ENCODE measurements around the gene TNFRSF25.

Gene TNFRSF25

GRCh38 chr1:6500544-6501278, 34.7 kb upstream of the TNFRSF25 start:
- H3K27ac ChIP-seq (ENCODE audit: low read depth, low read length): no peak overlapping the region
- H3K4me3 ChIP-seq (ENCODE audit: low read length): no peak overlapping the region
- peaks cover 26% of the 10 kb centered on the region for H3K27me3 ChIP-seq (ENCODE audit: insufficient read depth, low read length)
- WGBS: 90% methylated on average over 27 of the region's 27 CpGs
- H3K36me3 ChIP-seq (ENCODE audit: insufficient read depth, low read length): no peaks in the 10 kb centered on the region
- no peaks in the 10 kb centered on the region for H3K9me3 ChIP-seq (ENCODE audit: insufficient read depth, low read depth, low read length)
- H3K4me1 ChIP-seq (ENCODE audit: insufficient read depth, low read length): peaks cover 10% of the 10 kb centered on the region; the same call in 1 of the 2 replicates
- H3K9ac ChIP-seq (ENCODE audit: low read depth, low read length): no peak overlapping the region

- Histone ChIP-seq H3K27me3 (ENCODE audit: insufficient read depth, low read length) (peaks cover 29% of the 10 kb centered on the region), H3K27ac (ENCODE audit: low read depth, low read length) (no peak overlapping the region), H3K4me3 (ENCODE audit: low read length) (no peak overlapping the region), H3K36me3 (ENCODE audit: insufficient read depth, low read length) (no peaks in the 10 kb centered on the region), H3K4me1 (ENCODE audit: insufficient read depth, low read length) (peaks cover 14% of the 10 kb centered on the region; the same call in 1 of the 2 replicates), H3K9ac (ENCODE audit: low read depth, low read length) (no peak overlapping the region), H3K9me3 (ENCODE audit: insufficient read depth, low read depth, low read length) (no peaks in the 10 kb centered on the region)
- WGBS: 81% methylated on average over 4 of the region's 4 CpGs
These were observed 33.3 kb upstream of the TNFRSF25 start for GRCh38 chr1:6499296-6499695.

GRCh38 chr1:6498576-6499111, 32.7 kb upstream of the TNFRSF25 start:
- no peaks in the 10 kb centered on the region for H3K36me3 ChIP-seq (ENCODE audit: insufficient read depth, low read length)
- no peak overlapping the region for H3K27ac ChIP-seq (ENCODE audit: low read depth, low read length)
- no peak overlapping the region for H3K9ac ChIP-seq (ENCODE audit: low read depth, low read length)
- H3K4me3 ChIP-seq (ENCODE audit: low read length): no peak overlapping the region
- peaks cover 14% of the 10 kb centered on the region; the same call in 1 of the 2 replicates for H3K4me1 ChIP-seq (ENCODE audit: insufficient read depth, low read length)
- WGBS: 84% methylated on average over 13 of the region's 13 CpGs
- H3K27me3 ChIP-seq (ENCODE audit: insufficient read depth, low read length): peaks cover 29% of the 10 kb centered on the region
- H3K9me3 ChIP-seq (ENCODE audit: insufficient read depth, low read depth, low read length): no peaks in the 10 kb centered on the region

GRCh38 chr1:6497867-6498575, 32.0 kb upstream of the TNFRSF25 start:
- 49% methylated on average over 18 of the region's 20 CpGs for WGBS
- H3K27me3 ChIP-seq (ENCODE audit: insufficient read depth, low read length): peaks cover 29% of the 10 kb centered on the region
- H3K9me3 ChIP-seq (ENCODE audit: insufficient read depth, low read depth, low read length): no peaks in the 10 kb centered on the region
- H3K4me3 ChIP-seq (ENCODE audit: low read length): peak overlapping the region; percentile 70
- no peak overlapping the region for H3K27ac ChIP-seq (ENCODE audit: low read depth, low read length)
- no peaks in the 10 kb centered on the region for H3K36me3 ChIP-seq (ENCODE audit: insufficient read depth, low read length)
- no peak overlapping the region for H3K9ac ChIP-seq (ENCODE audit: low read depth, low read length)
- H3K4me1 ChIP-seq (ENCODE audit: insufficient read depth, low read length): peaks cover 14% of the 10 kb centered on the region; the same call in 1 of the 2 replicates

GRCh38 chr1:6497215-6497866, 31.4 kb upstream of the TNFRSF25 start:
- no peak overlapping the region for H3K9ac ChIP-seq (ENCODE audit: low read depth, low read length)
- H3K9me3 ChIP-seq (ENCODE audit: insufficient read depth, low read depth, low read length): no peaks in the 10 kb centered on the region
- H3K4me1 ChIP-seq (ENCODE audit: insufficient read depth, low read length): peaks cover 14% of the 10 kb centered on the region; the same call in 1 of the 2 replicates
- H3K4me3 ChIP-seq (ENCODE audit: low read length): peak overlapping the region; percentile 70
- under 1% methylated on average over 74 of the region's 74 CpGs for WGBS
- H3K36me3 ChIP-seq (ENCODE audit: insufficient read depth, low read length): no peaks in the 10 kb centered on the region
- H3K27me3 ChIP-seq (ENCODE audit: insufficient read depth, low read length): peaks cover 29% of the 10 kb centered on the region
- no peak overlapping the region for H3K27ac ChIP-seq (ENCODE audit: low read depth, low read length)

- no peak overlapping the region for H3K27ac ChIP-seq (ENCODE audit: low read depth, low read length)
- H3K4me3 ChIP-seq (ENCODE audit: low read length): peak overlapping the region; percentile 56
- H3K9ac ChIP-seq (ENCODE audit: low read depth, low read length): 0 out of 2 replicates have a peak overlapping the region, but pooled peaks have one; percentile 40
- peaks cover 29% of the 10 kb centered on the region for H3K27me3 ChIP-seq (ENCODE audit: insufficient read depth, low read length)
- H3K36me3 ChIP-seq (ENCODE audit: insufficient read depth, low read length): no peaks in the 10 kb centered on the region
- no peaks in the 10 kb centered on the region for H3K9me3 ChIP-seq (ENCODE audit: insufficient read depth, low read depth, low read length)
- 3% methylated on average over 21 of the region's 21 CpGs for WGBS
- H3K4me1 ChIP-seq (ENCODE audit: insufficient read depth, low read length): peaks cover 16% of the 10 kb centered on the region
These were observed 30.9 kb upstream of the TNFRSF25 start for GRCh38 chr1:6496890-6497214.

- Histone ChIP-seq H3K4me3 (ENCODE audit: low read length) (peak overlapping the region; percentile 56), H3K4me1 (ENCODE audit: insufficient read depth, low read length) (peaks cover 21% of the 10 kb centered on the region), H3K36me3 (ENCODE audit: insufficient read depth, low read length) (no peaks in the 10 kb centered on the region), H3K27me3 (ENCODE audit: insufficient read depth, low read length) (peaks cover 29% of the 10 kb centered on the region), H3K9me3 (ENCODE audit: insufficient read depth, low read depth, low read length) (no peaks in the 10 kb centered on the region), H3K27ac (ENCODE audit: low read depth, low read length) (no peak overlapping the region), H3K9ac (ENCODE audit: low read depth, low read length) (no peak overlapping the region)
- WGBS: 7% methylated on average over 13 of the region's 13 CpGs
These were observed 30.4 kb upstream of the TNFRSF25 start for GRCh38 chr1:6496365-6496721.

GRCh38 chr1:6495540-6496364, 29.8 kb upstream of the TNFRSF25 start:
- peaks cover 29% of the 10 kb centered on the region for H3K27me3 ChIP-seq (ENCODE audit: insufficient read depth, low read length)
- WGBS: 61% methylated on average over 14 of the region's 14 CpGs
- no peaks in the 10 kb centered on the region for H3K9me3 ChIP-seq (ENCODE audit: insufficient read depth, low read depth, low read length)
- H3K36me3 ChIP-seq (ENCODE audit: insufficient read depth, low read length): no peaks in the 10 kb centered on the region
- H3K4me3 ChIP-seq (ENCODE audit: low read length): peak overlapping the region; percentile 56; the same call in 1 of the 2 replicates
- no peak overlapping the region for H3K9ac ChIP-seq (ENCODE audit: low read depth, low read length)
- H3K27ac ChIP-seq (ENCODE audit: low read depth, low read length): no peak overlapping the region
- peaks cover 25% of the 10 kb centered on the region for H3K4me1 ChIP-seq (ENCODE audit: insufficient read depth, low read length)

- Histone ChIP-seq H3K4me1 (ENCODE audit: insufficient read depth, low read length) (peaks cover 25% of the 10 kb centered on the region), H3K36me3 (ENCODE audit: insufficient read depth, low read length) (no peaks in the 10 kb centered on the region), H3K27ac (ENCODE audit: low read depth, low read length) (no peak overlapping the region), H3K27me3 (ENCODE audit: insufficient read depth, low read length) (peaks cover 29% of the 10 kb centered on the region), H3K4me3 (ENCODE audit: low read length) (no peak overlapping the region), H3K9me3 (ENCODE audit: insufficient read depth, low read depth, low read length) (no peaks in the 10 kb centered on the region), H3K9ac (ENCODE audit: low read depth, low read length) (no peak overlapping the region)
- 59% methylated on average over 9 of the region's 13 CpGs for WGBS
These were observed 29.1 kb upstream of the TNFRSF25 start for GRCh38 chr1:6495041-6495441.

GRCh38 chr1:6494627-6495026, 28.7 kb upstream of the TNFRSF25 start:
- no peak overlapping the region for H3K4me3 ChIP-seq (ENCODE audit: low read length)
- H3K4me1 ChIP-seq (ENCODE audit: insufficient read depth, low read length): peaks cover 27% of the 10 kb centered on the region
- no peaks in the 10 kb centered on the region for H3K9me3 ChIP-seq (ENCODE audit: insufficient read depth, low read depth, low read length)
- H3K9ac ChIP-seq (ENCODE audit: low read depth, low read length): no peak overlapping the region
- 90% methylated on average over 4 of the region's 4 CpGs for WGBS
- H3K27me3 ChIP-seq (ENCODE audit: insufficient read depth, low read length): peaks cover 29% of the 10 kb centered on the region
- H3K36me3 ChIP-seq (ENCODE audit: insufficient read depth, low read length): no peaks in the 10 kb centered on the region
- no peak overlapping the region for H3K27ac ChIP-seq (ENCODE audit: low read depth, low read length)

Data from HUES64 (cell line).